Sciatic nerve (tissue), 2 donors: ENCODE measurements around the gene CCL4. TPM values are rescaled to one million over a fixed set of nuclear protein-coding genes. Genes with fewer than 3 reads are reported as not detected.
A peak's percentile ranks its signal among the peaks of the same experiment; 100 is the strongest.

Experiments
- ATAC-seq: fragments of 200-7000 bp; cut with Tn5 transposase; one replicate; pipeline ENCODE4 v1.9.1; 2020; ENCODE audit warnings: mild to moderate bottlenecking, moderate library complexity
- DNase-seq: peaks from one replicate; pipeline ENCODE4 v3.0.0-alpha.2; 2020; ENCODE audit warnings: low spot score
- intact Hi-C: fragments of 100-400 bp; cut with DNase I; formaldehyde crosslinking; loops from one replicate; pipeline ENCODE4 v1.14.2; 2022
- total RNA-seq: library from RNA; stranded (reverse); fragmentation: NEBNext Ultra II Directional; extraction: Animal tissue kit (Norgen Biotek cat#: 25700); gene quantifications from one replicate; pipeline ENCODE4 v1.2.1, GENCODE V29; 2021
- donor health status: DM: no; HTN: no; CAD: no.
- donor health status: DM: no; HTN: no; CAD: no.

The CCL4 gene
- total RNA-seq, 1 donor from 2014 or later, result 39.5 TPM

DNA sequence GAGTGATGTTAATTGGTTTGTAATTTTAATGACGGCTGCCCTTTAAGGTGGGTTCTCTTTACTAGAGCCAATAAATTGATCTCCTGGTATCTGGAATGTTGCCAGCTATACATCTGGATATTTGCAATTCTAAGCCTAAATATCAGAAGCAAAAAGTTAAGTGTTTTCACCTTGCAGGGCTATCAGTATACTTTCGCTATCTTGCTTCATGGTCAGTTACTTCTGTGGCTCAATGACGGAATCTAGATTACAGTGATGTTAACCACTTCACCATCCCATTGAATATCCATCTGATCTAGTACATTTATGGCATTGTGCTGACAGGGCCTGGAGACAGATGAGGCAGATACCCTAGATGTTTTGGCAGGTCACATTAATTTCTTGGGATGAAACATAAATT lies 28.3 kb downstream of the CCL4 start:
- ATAC-seq, result no peak
- intact Hi-C loops, result no loop called here
- no peak for DNase-seq

DNA sequence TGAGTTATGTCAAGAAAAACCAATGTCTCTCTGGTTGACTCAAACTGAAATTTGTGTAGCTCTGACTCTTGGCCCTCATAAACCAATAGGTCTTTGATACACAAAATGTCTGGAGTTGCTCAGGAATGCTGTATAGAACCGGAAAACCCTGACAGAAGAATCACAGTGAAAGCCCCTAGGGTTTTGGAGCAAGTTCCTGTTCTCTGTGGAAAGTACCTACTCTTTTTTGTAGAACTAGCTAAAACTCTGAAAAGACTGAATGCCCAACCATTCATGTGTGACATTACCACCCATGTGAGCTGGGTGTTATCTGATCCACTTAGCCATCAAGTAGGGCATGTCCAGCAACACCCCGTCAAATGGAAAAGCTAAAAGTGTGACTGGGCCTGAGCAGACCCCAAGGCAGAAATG lies 28.8 kb downstream of the CCL4 start:
- intact Hi-C loops, result no loop called here
- ATAC-seq (no peak), DNase-seq (no peak)

DNA sequence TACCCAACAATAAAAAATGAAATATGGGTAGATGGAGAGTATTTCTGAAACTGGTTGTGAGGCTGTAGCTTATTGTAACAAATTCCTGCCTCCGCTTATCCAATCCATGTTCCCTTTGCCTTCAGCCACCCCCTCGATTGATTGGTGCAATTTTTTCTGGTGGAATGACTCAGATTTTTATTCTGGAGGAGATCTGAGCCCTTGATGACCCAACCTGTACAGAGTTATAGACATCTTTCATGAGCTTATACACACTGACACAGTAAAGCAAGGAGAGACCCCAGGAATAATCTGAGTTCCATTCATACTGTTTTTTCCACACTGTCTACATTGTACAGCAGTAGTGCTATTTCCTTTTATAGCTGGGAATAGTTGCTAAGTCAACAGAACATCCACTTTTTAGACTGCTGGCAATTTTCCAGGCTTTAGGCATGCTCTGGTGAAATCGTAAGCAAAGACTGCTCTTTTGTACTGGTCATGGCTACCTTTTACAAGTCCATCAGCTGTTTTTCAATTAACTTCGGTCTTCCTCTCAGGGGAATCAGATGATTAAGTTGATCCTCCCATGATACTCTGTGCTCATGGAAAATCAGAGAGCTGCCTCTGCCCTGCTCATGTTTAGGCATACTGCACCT lies 30.1 kb downstream of the CCL4 start:
- ATAC-seq, result no peak
- intact Hi-C loops, result no loop called here
- DNase-seq, result no peak

DNA sequence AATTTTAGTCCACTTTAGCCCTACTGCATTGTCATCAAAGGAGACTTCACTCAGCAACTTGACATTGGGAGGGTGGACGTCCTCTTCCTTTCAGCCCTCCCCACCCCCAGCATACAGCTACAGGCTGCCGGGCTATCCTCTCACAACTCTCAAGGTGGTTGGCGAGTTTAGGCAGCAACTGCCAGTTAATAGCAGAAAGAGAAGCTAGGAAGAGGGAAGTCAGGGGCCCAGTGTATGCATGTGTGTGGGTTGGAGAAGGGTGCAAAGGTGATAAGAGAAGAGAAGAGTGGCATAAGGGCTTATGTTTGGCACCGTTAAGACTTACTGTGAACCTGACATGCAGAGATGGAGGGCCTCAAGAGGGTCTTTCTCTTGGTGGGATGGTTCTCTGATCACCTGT lies 31.8 kb downstream of the CCL4 start:
- intact Hi-C loops, result no loop called here
- no peak for DNase-seq
- ATAC-seq, result no peak

DNA sequence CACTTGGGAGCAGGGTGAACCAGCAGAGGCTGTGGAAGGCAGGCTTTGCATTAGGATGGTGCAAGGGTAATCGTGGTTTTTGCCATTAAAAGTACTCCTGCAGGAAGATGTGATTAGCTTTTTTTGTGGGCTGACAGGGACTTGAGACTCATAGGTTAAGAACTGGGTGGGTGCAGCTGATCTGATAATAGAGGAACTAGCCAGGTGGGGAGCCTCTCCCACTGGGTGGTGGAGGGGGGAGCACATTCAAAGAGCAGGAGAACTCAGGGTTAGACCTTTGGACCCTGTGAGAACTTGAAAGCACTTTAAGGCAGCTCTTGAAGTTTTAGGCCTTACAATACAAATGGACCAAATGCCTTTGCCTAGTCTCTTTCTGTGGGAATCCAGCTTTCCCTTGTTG lies 32.4 kb downstream of the CCL4 start:
- no peak for ATAC-seq
- no peak for DNase-seq
- intact Hi-C loops, result no loop called here

DNA sequence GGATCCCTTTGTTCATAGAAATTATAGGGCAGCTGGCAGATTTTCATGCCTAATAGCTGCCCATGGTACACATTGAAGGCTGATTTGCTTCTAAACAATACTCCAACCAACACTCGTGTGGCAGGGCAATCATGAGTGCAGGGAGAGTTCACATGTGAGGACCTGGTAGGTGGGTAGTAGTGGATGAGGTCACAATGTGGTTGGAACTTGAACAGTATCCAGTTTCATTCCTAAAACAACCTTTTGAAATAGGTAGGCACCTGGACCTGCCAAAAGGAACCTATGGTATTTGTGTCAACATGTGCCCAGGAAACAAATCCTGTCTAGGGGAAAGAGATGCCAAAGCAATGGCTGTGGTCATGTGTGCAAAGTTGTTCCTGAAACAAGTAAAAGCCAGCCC lies 32.8 kb downstream of the CCL4 start:
- DNase-seq (no peak), ATAC-seq (no peak)
- intact Hi-C loops, result no loop called here

DNA sequence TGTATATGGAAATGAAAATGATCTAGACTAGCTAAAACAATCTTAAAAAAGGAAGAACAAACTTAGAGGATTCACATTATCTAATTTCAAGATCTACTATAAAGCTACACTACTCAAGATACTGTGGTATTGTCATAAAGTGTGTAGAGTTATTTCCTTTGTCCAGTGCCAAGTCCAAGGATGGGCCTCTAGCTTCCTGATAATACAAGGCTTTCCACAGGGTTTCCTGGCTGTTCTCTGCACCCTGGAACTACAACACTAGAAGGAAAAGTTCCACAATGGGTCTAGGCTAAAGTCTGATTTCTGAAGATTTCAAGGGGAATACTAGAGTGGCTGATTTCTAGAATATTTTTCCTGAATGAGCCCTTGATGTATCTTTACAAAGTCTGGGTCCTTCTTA lies 38.6 kb downstream of the CCL4 start:
- intact Hi-C loops, result no loop called here
- DNase-seq (no peak), ATAC-seq (no peak)

DNA sequence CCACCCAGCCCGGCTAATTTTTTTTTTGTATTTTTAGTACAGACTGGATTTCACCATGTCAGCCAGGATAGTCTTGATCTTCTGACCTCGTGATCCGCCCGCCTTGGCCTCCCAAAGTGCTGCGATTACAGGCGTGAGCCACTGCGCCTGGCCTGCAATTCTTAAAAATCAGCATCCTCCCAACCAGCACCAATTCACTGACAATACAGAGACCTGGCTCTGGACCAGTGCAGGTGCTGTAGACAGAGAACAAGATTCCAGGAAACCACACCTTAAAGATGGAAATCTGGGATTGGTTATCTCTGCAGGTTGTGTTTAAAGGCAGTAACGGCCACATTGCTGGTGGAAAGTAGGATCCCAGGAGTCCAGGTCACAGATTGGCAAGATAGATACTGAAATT lies 39.2 kb downstream of the CCL4 start:
- intact Hi-C loops, result no loop called here
- no peak for ATAC-seq
- DNase-seq, result no peak

DNA sequence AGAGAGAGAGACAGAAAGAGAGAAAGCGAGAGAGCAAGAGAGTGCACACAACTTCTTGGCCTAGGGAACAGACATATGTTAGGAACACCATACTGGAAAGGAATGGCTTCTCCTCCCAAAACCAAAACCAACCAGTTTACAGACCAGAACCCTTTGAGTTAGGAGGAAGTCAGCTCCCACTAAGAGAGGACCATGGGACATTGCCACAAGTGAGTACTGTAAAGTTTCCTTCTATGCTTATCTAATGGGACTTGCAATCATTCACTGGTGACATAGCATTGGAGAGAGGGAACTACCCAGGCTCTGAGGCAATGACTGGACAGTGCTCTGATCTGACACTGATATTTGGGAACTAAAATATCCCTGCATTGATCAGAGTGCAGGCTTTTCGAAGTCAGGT lies 40.4 kb downstream of the CCL4 start:
- ATAC-seq, result no peak
- DNase-seq, result no peak
- intact Hi-C loops, result no loop called here

DNA sequence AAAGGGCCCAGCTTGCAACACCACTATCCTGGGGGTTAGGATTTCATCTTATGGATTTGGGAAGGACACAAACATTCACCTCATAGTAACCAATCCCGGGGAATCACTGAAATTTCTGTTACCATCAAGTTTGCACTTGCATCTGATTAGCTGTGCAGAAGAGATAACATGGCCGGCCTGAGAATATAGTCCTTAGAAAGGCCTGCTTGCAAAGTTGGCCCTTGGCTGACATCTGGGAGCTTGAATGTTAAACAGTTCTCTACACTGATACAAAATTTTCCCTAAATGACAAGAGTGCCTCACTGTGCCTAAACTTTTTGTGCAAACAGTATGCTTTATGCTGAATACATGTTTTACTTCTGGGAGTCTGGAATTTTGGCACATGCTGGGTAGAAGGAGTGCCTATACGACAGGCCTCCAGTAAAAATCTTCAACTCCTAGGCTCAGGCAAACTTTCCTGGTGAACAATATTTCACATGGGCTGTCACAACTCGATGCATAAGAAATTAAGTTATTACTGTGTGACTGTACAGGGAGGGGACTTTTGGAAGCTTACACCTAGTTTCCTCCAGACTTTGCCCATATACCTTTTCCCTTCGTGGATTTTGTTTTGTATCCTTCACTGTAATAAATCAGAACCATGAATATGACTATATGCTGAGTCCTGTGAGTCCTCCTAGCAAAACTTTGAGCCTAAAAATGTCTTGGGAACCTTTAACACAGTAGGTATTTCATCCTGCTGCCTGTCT lies 41.5 kb downstream of the CCL4 start:
- intact Hi-C loops, result no loop called here
- no peak for DNase-seq
- ATAC-seq, result no peak

DNA sequence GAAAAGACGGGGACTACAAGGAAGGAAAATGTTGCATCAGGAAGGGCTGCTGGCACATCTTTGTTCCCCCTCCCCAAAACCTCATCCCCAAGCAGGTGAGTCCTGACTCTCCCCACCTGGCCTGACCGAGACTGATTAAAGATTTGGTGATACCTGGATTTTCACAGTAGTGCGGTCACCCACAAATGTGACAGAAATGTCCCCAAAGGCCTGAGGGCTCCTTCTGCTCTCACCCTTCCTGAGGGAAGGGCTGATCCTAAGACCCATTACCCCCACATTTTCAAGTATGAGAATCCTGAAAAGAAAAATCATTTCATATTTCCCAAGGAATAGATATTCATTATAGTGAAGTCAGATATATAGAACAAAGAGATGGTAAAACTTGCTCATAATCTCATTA lies 44.0 kb downstream of the CCL4 start:
- no peak for ATAC-seq

DNA sequence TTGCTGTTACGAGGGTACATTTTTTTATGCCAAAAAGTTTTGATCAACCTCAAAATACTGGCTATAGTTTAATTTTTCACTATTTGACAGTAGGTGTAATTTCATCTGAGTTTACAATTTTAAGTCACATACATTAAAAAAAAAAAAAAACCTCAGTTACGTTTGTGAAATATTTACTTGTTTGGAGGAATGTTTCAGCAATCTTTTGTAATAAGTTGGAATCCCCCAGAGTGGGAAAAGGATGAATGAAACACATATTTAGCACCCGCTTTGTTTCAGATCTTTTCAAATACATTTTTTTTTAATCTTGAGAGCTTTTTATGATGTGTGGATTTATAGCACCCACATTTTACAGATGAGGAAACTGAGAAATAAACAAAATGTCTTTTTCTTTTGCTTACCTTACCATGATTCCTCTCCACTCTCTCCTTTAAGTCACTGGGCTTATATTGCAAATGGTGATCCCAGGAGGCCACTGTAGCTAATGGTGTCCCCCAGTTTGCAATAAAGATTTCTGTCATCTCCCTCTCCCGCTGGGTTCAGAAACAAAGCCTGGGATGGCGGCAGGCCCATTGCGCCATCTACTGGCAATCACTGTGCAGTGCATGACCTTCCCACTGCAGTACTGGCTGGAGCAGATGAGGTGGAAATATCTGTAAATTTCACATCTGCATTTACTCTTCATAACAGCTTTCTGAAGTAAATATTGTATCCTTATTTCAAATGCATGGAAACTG lies 45.1 kb downstream of the CCL4 start:
- intact Hi-C loops, result no loop called here
- peak; percentile 95 for ATAC-seq
- peak; percentile 83 for DNase-seq

More for the DNA sequence above, 44.0 kb downstream of the CCL4 start:
- DNase-seq, result no peak
- intact Hi-C loops, result no loop called here

DNA sequence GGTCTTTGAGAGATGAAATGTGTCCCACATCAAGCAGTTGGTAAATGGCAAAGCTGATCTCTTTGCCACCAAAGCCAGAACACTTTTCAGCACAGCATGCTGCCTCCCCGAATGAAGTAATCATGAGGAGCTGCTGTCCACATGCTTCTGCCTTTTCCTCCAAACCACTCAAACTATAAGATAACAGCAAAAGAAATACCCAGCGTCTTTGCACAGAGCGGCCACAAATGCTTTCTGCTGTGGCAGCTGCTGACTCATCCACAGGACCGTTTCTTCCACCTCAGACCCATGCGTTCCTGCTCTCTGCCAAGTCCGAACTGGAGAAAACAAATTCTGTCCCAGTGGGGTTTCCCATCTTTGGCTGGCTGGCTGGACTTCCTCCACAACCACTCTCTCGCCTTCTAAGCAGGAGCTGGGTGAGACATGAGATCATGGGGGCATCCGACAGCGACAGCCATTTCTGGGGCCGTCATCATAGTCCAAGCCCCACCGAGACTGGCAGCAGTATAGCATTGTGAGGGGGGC lies 45.7 kb downstream of the CCL4 start:
- intact Hi-C loops, result no loop called here
- DNase-seq, result peak; percentile 63
- ATAC-seq, result peak; percentile 89

DNA sequence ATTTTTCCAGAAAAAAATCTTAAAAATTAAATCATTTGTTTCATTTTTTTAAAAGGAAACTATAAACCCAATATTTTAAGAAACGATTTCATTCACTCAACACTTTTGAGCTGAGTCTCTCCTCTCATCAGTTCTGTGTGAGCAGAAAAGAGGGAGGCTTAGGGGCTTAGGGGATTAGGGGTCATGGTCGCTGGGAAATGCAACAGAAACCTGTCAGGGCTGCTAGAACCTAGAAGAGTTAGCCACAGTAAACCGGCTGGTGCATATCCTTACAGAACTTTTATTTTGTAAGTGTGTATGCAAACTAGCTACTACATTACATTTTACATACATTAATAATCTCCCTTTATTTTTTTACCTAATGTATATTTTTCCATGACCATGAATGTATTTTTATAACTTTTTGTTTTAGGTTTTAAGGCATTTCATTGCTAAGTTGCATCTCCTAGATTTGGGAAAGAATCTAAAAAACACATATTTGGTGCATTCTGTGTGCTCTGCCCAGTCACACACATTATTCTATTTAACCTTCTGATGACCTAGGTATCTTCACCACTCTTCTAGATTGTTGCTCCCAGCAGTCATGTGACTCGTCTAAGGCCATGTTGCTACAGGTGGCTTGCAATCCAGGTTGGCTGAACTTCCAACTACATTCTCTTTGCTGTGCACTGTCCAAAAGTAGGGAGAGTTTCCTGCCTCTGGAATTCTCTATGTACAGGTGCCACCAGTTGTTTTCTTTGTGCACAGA lies 48.4 kb downstream of the CCL4 start:
- intact Hi-C loops, result loop anchor here (10.0 kb wide), 1 partner anchor 177 kb away; no protein-coding TSS in a partner anchor
- no peak for DNase-seq
- no peak for ATAC-seq

DNA sequence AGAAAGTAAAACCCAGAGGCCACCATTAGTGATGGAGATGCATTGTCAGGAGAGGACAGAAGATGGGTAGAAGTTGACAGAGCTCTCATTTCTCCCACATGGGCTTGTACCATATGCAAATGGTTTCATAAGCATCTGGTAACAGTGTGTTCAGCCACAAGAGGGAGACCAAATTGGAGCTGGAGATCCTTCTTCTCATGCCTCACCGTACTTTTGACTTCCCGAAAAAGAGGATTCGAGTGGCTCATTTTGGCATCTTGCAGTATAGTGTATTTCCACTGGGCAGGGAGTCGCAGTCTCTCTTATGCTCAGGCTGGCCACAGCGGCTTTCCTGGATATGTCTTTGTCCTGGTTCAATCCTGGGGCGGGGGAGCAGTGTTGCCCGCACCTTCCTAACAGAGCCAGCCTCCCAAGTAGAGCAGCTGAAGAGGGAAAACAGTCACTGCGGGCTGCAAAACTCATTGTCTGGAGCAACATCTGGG lies 49.1 kb downstream of the CCL4 start:
- DNase-seq, result no peak
- ATAC-seq, result no peak
- intact Hi-C loops, result loop anchor here (10.0 kb wide), 1 partner anchor 178 kb away; no protein-coding TSS in a partner anchor

DNA sequence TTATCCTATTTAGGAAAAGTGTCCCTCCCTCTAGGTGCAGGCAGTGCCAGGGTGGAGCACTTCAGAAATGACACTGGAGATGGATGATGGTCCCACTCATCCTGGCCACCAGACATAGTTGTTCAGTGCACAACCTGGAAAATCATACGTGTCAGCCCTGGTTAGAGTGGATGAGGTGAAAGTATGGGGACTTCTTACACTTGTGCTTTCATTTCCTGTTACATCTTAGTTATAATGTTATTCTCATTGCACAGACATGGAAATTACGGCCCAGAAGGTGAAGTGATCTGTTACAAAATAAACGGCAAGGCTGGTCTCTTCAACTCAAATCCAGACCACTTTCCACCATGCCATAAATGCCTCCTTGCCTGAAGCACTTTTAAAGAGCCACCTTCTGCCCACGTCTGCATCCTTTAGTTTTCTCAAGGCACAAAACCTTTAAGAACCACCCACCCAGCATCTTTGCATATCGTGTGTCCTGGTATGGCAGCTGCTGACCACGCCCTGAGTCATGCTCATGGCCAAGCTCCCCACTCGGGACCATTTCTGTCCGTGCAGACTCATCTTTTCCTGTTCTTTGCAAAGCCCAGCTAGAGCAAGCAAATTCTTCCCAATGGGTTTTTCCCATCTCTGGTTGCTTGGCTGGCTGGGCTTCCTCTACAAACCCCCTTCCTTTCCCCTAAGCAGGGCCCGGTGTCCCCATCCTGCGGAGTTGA lies 50.4 kb downstream of the CCL4 start:
- ATAC-seq (no peak), DNase-seq (no peak)
- intact Hi-C loops, result loop anchor here (10.0 kb wide), 1 partner anchor 179 kb away; no protein-coding TSS in a partner anchor
